ENCODE results near the gene MAPK6.
"Not testable (repeated sequence)": the region's sequence is repeated elsewhere in the genome, so short reads cannot be mapped to it uniquely, and the experiment has no call there.

MAPK6 gene

GRCh38 chr15:52050416-52050815 is 31.4 kb downstream of the MAPK6 start:
- no peak for DNase-seq

- no peak for DNase-seq
These were observed 33.3 kb downstream of the MAPK6 start for GRCh38 chr15:52052066-52052935.

- no peak for DNase-seq
These were observed 35.4 kb downstream of the MAPK6 start for GRCh38 chr15:52054381-52054780.

- not testable (repeated sequence) for DNase-seq
These were observed 35.8 kb downstream of the MAPK6 start for GRCh38 chr15:52054858-52055257.

GRCh38 chr15:52056001-52056400 is 37.0 kb downstream of the MAPK6 start:
- no peak for DNase-seq

- DNase-seq: no peak
These were observed 37.5 kb downstream of the MAPK6 start for GRCh38 chr15:52056496-52056895.

- DNase-seq: no peak
These were observed 39.0 kb downstream of the MAPK6 start for GRCh38 chr15:52057996-52058395.

GRCh38 chr15:52060501-52060900 is 41.5 kb downstream of the MAPK6 start:
- DNase-seq: no peak

- DNase-seq: no peak
These were observed 48.0 kb downstream of the MAPK6 start for GRCh38 chr15:52066842-52067544.

GRCh38 chr15:52067545-52067926 is 48.5 kb downstream of the MAPK6 start:
- no peak for DNase-seq

- DNase-seq: no peak
These were observed 49.1 kb downstream of the MAPK6 start for GRCh38 chr15:52068004-52068615.

GRCh38 chr15:52069559-52069958 is 50.5 kb downstream of the MAPK6 start:
- no peak for DNase-seq

- no peak for DNase-seq
These were observed 52.6 kb downstream of the MAPK6 start for GRCh38 chr15:52071570-52071969.

GRCh38 chr15:52076889-52077781 is 58.1 kb downstream of the MAPK6 start:
- no peak for DNase-seq

GRCh38 chr15:52078197-52078875 is 59.3 kb downstream of the MAPK6 start:
- DNase-seq: no peak

- no peak for DNase-seq
These were observed 60.1 kb downstream of the MAPK6 start for GRCh38 chr15:52078876-52079700.

- peak; percentile 72 for DNase-seq
These were observed 61.0 kb downstream of the MAPK6 start for GRCh38 chr15:52080031-52080430.

- no peak for DNase-seq
These were observed 61.8 kb downstream of the MAPK6 start for GRCh38 chr15:52080706-52081392.

GRCh38 chr15:52082197-52083036 is 63.4 kb downstream of the MAPK6 start:
- no peak for DNase-seq

- DNase-seq: not testable (repeated sequence)
These were observed 64.0 kb downstream of the MAPK6 start for GRCh38 chr15:52083037-52083359.
